ENCODE results near the gene PATE3.

Gene PATE3, protein sequence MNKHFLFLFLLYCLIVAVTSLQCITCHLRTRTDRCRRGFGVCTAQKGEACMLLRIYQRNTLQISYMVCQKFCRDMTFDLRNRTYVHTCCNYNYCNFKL

DNA sequence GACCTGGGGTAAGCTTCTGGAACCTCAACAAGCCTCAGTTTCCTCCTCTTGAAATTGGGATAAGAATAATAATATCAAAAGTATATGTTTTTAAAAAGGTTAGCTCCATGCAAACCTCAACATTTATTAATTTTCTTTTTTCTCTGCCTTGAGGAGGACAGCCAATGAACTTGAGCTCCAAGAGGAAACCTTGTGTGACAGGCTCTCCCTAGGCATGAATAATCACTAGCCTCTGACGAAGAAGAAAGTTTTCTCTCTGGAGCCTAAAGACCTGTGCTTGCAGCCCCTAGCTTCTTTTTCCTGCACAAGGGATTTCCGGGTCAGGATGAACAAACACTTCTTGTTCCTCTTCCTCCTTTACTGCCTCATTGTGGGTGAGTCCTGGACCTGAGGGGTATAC is at the start of gene PATE3:
PATE3 (plus strand) TSS at position 301 of the 400 bp plus-strand sequence; CDS start at position 326, 25 bp downstream.
- DNase-seq (ENCODE audit: low read depth) = no peak

DNA sequence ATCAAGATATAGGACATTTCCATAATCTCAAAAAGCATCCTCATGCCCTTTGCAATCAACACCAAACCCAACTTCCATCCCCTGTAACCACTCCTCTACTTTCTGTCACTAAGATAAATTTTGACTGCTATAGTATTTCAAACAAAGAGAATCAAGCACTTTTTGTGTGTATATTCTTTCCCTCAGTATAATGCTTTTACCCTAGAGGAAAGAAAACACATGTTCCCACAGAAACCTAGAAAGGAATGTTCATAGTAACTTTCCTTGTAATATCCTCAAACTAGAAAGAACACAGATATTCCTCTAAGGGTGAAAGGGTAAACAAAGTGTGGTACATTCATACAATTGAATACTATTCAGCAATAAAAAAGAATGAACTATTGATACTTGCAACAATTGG is 47.3 kb upstream of the PATE3 start:
- no peak for DNase-seq (ENCODE audit: low read depth)

DNA sequence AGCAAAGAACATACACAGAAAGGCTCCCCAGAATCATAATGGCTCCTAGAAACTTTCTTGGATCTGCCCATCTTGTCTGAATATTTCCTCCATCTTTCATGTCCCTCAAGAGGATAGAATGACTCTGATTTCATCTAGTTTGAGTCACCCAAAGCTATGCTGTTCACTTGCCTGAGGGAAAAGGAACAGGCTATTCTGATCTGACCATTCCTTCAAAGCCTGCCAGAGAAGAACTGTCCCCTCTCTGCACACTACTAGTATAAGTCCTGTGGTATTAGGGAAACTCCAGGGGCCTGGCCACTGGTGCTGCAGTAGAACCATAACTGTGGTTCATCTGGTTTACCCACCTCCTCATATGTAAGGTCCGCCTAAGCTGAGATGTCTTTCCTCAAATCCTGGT is 44.2 kb upstream of the PATE3 start:
- DNase-seq (ENCODE audit: low read depth) = no peak

DNA sequence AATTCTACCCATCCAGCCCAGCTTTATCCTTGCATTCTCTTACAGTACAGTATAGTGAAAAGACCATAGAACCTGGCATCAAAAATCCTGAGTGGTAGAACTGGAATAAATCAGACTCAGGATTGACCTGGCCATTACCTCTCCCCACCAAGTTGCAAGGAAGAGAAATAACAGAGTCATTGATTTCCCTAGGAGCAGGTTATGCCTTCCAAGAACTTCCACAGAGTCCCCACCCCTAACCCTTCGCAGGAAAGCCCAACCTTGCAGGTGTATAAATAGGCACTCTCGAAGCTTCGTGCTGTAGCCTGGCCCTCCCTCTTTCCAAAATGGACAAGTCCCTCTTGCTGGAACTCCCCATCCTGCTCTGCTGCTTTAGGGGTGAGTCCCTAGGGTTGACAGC is 41.9 kb upstream of the PATE3 start, which contains the start of gene PATE1:
PATE1 (plus strand) TSS at position 301 of the 400 bp plus-strand sequence; CDS start at position 327, 26 bp downstream.
- DNase-seq (ENCODE audit: low read depth) = no peak

DNA sequence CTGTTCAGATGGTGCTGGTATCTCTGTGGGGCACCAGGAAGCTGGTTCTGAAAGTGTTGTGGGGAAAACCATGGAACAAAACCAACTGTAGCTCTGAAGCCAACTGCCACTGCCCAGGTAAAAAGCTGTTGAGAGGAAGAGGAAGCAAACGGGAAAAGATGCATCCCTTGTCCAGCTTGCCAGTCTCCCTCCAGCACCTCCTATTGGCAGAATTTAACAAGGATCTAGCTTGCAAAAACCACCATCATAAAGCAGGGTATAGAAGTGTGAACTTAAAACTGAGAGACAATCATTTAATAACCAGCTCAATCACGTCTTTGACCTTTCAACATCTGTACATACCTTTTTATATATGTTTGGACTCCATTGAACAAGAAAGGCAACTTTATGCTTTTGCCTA is 37.3 kb upstream of the PATE3 start:
- DNase-seq (ENCODE audit: low read depth) = no peak

DNA sequence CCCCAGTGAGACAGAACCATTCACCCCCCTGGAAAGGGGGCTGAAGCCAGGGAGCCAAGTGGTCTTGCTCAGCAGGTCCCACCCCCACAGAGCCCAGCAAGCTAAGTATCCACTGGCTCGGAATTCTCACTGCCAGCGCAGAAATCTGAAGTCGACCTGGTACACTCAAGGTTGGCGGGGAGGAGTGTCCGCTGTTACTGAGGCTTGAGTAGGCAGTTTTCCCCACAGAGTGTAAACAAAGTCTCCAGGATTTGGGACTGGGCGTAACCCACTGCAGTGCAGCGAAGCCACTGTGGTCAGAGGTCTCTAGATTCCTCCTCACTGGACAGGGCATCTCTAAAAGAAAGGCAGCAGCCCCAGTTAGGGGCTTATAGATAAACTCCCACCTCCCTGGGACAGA is 31.9 kb upstream of the PATE3 start:
- DNase-seq (ENCODE audit: low read depth) = no peak

DNA sequence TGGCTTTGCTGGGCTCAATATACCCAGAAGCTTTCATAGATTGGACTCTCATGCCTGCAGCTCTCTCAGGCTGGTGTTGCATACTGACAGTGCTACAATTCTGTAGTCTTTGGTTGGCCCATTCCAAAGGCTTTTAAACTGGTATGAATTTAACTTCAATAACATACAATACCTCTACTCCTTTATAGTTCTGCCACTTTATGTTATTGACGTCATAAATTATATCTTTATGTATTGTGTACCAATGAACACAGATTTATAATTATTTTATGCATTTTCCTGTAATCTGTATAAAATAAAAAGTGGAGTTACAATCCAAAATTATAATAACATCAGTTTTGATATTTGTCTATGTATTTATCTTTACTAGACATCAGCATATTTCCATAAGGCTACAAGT is 25.5 kb upstream of the PATE3 start:
- DNase-seq (ENCODE audit: low read depth) = no peak

DNA sequence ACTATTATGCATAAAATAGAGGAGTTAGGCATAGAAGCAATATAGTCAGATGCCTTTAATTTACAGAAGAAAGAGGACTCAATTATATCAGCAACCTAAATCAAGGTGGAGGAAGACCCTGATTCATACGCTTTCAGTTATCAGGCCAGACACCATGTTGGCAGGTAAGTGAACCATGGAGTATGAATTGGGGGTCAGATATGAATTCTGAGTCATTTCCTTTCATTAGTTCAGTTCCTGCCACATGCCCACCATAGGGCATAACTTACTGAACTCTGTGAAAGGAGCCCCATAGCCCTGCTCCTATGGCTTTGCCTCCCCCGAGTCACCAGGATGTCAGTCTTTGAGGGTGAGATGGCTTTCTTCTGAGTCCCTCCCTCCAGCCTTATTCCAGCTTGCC is 24.4 kb upstream of the PATE3 start:
- no peak for DNase-seq (ENCODE audit: low read depth)

DNA sequence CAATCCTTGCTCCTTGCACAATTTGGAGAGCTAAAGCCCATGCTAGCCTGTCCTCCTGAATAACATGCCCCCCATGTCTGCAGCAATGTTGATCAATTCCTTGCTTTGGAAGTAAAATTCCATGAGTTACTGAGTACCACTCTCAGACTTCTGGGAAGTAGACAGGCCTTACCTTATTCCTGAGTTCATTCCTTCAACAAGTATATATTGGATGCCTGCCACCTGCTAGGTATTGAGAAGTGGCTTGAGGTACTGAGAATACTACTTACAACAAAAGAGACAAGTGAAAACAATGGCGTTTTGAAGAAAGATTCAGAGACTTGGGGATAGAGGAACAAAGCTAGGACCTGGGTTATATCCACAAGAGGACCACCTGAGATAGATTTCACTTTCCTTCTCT is 21.7 kb upstream of the PATE3 start:
- DNase-seq (ENCODE audit: low read depth) = no peak

DNA sequence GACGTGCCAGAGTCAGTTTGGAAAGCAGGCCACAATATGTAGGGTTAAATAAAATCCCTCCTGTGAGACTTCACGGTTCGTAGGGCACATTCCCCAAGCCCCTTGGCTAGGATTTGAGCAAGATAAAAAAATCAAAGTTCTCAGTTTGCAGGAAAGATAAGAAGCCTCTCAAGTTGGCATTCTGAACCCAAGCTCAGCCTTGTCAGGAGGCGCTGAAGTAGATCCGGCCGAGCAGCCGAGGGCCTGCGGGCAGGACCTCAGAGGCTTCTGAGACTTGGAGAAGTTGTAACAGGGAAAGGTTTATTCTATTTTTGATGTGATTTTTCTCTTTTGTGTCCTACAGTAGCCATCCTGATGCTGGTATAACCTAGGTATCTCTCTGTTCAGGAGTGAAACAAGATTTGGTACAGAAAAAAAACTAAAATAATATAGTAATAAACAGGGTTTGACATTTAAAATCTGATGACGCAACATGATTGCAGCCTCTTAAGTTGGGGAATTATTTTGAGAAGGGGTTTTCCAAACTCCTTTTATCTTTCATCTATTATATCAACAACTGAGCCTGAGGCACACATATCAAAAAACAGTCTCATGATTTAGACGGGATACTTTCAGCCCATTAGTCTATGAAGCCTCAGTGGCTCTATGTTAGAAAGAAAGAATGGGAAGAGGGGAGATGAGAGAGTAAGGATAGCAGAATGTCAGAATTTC is 19.4 kb upstream of the PATE3 start:
- DNase-seq (ENCODE audit: low read depth) = no peak

DNA sequence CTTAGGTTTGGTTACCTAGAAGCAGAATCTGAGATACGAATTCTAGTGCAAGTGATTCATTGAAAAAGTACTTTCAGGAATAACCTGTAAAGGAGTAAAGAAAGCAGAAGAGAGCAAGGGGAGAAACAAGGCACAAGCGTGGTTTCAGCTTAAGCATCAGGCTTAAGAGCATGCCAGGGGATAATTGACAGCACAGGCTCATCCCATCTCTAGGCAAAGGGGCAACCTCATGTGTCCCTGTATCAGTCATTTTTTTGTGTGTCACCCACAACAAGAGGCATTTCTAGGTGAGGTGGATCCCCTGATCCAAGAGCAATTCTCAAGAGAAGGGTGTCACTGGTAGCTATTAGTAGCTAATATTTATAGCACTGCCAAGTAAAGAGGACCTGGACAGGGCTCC is 17.3 kb upstream of the PATE3 start:
- no peak for DNase-seq (ENCODE audit: low read depth)

DNA sequence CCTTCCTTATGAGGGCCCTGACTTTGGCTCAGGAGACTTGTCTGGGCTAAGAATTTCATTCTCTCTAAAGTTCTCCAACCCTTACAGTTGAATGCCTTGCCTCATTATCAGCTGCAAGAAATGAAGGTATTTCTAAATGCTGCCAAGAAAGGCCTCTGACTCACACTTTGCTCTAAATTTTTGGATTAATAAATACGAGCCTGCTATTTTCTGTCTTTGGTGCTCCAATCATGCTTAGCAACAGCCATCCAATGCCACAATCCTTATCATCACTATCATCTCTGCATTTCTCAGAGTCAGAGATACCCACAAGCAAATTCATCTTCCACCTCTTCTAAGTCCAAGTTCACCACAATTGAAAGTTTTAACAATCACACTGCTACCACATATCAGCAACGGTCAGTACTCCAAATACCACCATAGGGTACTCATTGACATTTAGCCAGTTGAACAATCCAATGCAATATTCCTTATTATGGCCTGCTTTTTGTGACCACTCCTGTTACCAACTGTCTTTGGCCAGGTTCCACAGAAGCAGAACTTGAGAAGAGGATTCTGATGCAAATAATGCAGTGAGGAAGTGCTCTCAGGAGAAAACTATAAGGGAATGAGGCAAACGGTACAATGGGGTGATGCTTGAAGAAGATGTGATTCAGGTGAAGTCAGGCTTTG is 15.0 kb upstream of the PATE3 start:
- DNase-seq (ENCODE audit: low read depth) = no peak

DNA sequence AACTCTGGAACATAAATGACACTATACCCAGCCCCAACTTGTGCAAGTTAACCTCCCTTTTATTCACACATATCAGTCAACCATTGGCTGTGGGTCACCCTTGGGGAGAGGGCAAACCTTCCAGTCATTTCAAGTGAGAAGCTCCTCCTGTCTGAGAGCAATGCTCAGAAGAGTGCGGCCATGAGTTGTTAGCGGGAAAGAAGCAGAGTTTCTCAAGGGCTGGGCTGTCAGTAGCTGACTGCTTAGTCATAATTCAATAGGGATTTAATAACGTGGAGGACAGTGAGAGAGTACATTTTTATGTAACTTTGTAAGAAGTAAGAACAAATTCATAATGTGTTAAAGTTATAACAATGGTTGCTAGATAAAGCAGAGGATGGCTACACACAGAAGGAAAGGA is 14.4 kb upstream of the PATE3 start:
- DNase-seq (ENCODE audit: low read depth) = no peak

DNA sequence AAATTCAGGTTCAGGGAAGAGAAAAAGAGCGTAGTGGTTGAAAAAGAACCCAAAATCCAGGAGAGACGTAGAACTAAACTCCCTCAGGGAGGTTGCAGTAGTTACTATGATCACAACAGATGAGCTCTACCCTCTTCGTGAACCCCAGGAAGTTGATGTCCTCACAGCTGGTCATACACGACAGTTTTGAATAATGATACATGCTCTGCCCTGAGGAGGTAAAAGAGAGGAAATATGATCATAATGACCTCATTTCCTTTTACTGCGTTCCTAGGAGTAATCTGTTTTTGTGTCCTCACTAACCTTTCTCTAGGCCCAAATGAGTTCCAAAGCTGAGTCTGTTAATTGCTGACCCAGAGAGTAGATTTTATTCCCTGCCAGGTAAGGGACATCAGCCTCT is 10.6 kb upstream of the PATE3 start:
- DNase-seq (ENCODE audit: low read depth) = no peak

DNA sequence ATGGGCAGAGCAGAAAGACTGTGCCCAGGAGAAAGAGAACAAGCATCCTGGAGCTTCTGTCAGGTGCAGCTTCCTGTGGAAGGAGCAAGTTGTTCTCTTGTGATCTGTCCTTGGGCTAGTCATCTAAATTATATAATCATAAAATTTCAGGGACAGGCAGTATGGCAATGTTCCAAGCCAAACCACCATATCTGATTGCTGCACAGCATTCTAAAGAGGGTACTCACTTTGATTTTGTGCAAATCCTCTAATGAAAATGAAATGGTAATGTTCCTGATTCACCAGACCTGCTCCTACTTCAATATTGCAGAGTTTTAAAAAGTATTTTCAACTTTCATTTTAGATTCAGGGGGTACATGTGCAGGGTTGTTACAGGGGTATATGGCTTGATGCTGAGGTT is 9.2 kb upstream of the PATE3 start, which contains the start of gene PATE2:
PATE2 (minus strand) TSS at position 101 of the 400 bp plus-strand sequence; CDS start at position 46, 55 bp downstream.
- DNase-seq (ENCODE audit: low read depth) = no peak

DNA sequence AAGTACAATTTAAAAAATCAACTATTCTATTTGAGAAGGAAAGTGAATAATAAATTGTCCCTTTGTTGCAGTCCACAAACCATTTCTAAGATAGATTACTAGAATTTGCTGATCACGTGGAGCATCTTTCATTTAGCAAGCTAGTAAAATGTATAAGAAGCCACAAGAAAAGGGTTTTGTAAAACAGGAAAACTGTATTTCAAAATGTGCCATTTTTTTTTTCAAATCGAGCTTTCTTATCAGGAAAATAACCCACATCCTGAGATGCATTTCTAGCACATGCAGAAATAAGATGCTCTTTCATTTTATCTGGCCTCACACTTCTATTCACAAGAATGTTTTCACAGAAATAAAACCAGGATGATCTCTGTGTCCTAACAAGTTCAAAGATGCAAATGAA is 3.2 kb upstream of the PATE3 start:
- no peak for DNase-seq (ENCODE audit: low read depth)

DNA sequence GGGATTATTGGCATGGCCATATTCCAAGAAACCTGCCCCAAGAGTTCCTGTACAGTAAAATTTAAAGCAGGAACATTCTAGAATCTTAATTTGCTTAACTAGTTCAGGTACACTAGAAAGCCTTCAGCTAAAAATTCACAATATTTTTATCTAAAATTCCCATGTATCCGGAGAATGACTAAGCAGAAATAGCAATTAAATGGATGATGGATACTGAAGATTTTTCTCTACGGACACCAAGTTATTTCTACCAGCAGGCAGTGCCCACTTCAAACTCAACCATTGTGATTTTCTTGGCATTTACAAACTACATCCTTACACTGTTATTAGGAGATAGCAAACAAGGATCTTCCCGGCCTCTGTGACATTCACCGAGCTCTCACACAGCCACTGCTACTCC is 2.9 kb downstream of the PATE3 start:
- DNase-seq (ENCODE audit: low read depth) = no peak

DNA sequence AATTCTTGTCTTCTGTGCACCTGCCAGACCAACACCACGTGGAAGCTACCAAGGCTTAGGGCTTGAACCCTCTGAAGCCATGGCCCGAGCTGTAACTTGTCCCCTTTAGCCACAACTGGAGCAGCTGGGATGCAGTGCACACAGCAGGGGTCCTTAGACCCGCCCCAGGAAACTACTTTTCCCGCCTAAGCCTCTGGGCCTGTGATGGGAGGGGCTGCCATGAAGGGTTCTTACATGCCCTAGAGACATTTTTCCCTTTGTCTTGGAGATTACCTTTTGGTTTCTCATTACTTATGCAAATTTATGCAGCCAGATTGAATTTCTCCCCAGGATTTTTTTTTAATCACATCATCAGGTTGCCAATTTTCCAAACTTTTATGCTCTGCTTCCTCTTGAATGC is 9.7 kb downstream of the PATE3 start:
- no peak for DNase-seq (ENCODE audit: low read depth)

DNA sequence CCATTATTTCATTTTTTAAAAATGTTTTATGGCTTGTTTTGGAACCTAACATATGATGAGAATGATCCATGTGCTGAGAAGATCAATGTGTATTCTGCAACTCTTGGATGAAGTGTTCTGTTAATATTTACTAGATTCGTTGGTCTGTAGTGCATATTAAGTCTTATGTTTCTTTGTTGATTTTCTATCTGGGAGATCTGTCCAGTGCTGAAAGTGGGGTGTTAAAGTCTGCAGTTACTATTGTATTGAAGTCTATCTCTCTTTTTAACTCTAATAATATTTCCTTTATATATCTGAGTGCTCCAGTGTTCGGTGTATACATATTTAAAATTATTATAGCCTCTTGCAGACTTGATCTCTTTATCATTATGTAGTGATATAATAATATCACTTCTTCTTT is 11.9 kb downstream of the PATE3 start:
- no peak for DNase-seq (ENCODE audit: low read depth)

DNA sequence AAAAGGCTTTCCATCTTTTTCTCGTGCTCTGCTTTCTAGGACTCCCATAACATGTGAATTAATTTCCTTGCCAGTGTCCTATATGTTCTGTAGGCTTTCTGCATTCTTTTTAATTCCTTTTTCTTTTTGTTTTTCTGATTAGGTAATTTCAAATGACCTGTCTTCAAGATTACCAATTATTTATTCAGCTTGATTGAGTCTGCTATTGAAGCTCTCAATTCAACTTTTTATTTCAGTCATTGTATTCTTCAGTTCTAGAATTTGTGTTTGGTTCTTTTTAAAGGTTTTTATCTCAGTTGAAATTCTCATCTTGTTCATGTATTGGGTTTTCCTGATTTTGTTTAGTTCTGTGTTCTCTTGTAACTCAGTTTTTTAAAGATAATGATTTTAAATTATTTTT is 14.5 kb downstream of the PATE3 start:
- no peak for DNase-seq (ENCODE audit: low read depth)

DNA sequence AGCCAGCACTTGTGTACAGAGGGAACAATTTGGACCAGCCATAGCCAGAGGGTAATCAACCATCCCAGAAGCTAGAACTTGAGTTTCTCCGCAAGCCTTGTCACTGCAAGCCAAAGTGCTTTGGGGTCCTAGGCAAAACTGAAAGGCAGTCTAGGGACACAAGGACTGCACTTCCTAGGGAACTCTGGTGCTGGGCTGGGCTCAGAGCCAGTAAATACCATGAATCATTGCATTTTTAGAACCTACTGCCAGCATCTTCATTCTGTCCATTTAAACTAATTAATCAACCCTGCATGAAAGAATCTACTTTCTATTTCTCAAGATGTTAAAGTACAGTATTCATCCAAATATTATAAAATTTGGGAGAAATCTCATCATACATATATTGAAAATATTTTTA is 20.0 kb downstream of the PATE3 start:
- no peak for DNase-seq (ENCODE audit: low read depth)

DNA sequence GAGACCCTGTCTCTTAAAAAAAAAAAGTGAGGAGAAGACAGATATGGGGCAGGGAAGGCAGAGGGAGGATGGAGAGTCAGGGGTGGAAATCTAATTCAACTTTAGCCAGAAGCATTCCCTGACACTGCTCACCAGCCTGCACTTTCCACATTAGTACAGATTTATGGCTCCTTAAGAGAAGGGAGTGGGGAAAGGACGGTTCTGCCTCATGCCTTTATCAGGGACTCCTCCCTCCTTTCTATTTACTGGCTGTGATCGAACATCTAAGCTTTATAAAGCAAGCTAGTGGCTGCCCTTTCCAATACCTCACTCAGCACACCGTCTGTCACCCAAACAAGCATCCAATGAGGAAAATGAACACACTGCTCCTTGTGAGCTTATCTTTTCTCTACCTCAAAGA is 45.1 kb downstream of the PATE3 start, which contains the start of gene PATE4:
PATE4 (plus strand) TSS at position 301 of the 400 bp plus-strand sequence; CDS start at position 345, 44 bp downstream.
- DNase-seq (ENCODE audit: low read depth) = no peak

DNA sequence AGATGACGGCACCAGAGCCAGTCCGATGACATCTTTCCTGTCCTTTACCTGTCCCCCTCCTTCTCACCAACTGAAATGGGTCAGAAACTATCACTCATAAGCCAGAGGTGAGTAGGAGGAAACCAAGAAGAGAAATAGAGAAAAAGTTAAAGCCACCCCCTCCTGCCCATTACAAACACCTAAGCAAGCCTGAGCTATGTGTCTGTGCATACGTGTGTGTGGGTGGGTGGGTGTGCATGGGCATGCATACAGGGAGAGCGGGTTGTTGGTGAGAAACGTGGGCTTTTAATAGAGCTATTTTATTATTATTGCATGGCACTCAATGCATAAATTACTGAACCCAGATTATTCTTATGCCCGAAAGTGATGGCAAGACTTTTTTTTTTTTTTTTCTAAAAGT is 47.8 kb downstream of the PATE3 start:
- no peak for DNase-seq (ENCODE audit: low read depth)
